ENCODE data around the gene BHMT2. TPM values are rescaled to one million over a fixed set of nuclear protein-coding genes. Genes with fewer than 3 reads are reported as not detected.

BHMT2 gene
- total RNA-seq, 1 donor from 2014 or later = not detected

DNA sequence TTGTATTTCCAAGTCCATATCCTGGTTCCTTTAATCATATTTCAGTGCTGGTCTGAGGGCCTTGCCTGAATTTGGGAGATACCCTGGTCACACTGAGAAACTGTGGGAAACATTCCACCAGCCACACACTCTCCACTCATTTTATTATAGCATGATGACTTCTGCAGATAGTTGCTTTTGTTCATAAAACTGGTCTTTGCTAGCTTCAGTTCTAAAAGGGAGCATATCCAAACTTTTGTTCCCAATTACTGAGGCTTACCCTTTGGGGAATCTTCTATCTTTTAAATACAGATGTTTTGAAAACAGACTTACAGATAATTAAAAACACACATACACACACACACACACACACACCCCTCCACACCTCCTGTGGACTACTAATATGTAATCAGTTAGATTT, 21.1 kb upstream of the BHMT2 start:
- no peaks in the 10 kb centered on the region for H3K36me3 Mint-ChIP-seq
- Histone ChIP-seq H3K36me3 (no peaks in the 10 kb centered on the region), H3K9ac (no peak overlapping the region), H3K27me3 (no peaks in the 10 kb centered on the region), H4K20me1 (ENCODE audit: low read depth) (no peaks in the 10 kb centered on the region), H3K79me2 (ENCODE audit: low read depth) (no peaks in the 10 kb centered on the region), H3K9me3 (ENCODE audit: low read depth) (no peaks in the 10 kb centered on the region), H3K4me2 (no peak overlapping the region), H3F3A (ENCODE audit: low read depth) (no peaks in the 10 kb centered on the region), H3K27ac (no peak overlapping the region), H3K4me1 (peaks cover 7% of the 10 kb centered on the region), H2AFZ (replicated peaks) (peak overlapping the region; percentile 46), H3K4me3 (no peak overlapping the region)
- no peaks in the 10 kb centered on the region for H3K4me1 Mint-ChIP-seq
- peaks cover 14% of the 10 kb centered on the region for H3K9me3 Mint-ChIP-seq
- TF ChIP-seq, protein P1, sequence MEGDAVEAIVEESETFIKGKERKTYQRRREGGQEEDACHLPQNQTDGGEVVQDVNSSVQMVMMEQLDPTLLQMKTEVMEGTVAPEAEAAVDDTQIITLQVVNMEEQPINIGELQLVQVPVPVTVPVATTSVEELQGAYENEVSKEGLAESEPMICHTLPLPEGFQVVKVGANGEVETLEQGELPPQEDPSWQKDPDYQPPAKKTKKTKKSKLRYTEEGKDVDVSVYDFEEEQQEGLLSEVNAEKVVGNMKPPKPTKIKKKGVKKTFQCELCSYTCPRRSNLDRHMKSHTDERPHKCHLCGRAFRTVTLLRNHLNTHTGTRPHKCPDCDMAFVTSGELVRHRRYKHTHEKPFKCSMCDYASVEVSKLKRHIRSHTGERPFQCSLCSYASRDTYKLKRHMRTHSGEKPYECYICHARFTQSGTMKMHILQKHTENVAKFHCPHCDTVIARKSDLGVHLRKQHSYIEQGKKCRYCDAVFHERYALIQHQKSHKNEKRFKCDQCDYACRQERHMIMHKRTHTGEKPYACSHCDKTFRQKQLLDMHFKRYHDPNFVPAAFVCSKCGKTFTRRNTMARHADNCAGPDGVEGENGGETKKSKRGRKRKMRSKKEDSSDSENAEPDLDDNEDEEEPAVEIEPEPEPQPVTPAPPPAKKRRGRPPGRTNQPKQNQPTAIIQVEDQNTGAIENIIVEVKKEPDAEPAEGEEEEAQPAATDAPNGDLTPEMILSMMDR (IDR thresholded peaks at IDR 0.05) = no peak
- no peak for TF ChIP-seq EZH2 (IDR thresholded peaks at IDR 0.05)
- TF ChIP-seq EZH2phosphoT487 (IDR thresholded peaks at IDR 0.05) = no peak
- H3K4me3 Mint-ChIP-seq = no peak overlapping the region
- H3K27me3 Mint-ChIP-seq (ENCODE audit: insufficient read depth, low read depth) = no peaks in the 10 kb centered on the region
- no peak overlapping the region for H3K27ac Mint-ChIP-seq
- DNase-seq (ENCODE audit: low spot score) = no peak

DNA sequence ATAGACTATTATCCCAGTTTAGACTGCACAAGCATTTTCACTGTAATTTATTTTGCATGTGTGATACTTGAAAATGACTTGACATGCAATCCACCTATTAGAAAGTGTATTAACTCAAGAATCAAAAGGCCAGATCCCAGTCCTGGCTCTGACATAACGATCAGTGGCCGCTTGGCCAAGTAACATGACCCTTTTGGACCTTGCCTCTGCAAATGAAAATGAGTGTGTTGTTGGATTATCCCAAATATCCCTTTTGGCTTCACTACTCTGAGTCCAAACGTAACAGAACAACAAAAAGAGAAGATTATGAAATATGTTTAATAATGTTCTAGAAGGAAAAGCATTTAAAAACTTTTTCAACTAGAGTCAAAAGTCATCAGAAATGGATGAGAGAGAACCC, 19.1 kb upstream of the BHMT2 start:
- Histone ChIP-seq H3K27ac (no peak overlapping the region), H4K20me1 (ENCODE audit: low read depth) (no peaks in the 10 kb centered on the region), H3K79me2 (ENCODE audit: low read depth) (no peaks in the 10 kb centered on the region), H2AFZ (replicated peaks) (no peak overlapping the region), H3F3A (ENCODE audit: low read depth) (peaks cover 16% of the 10 kb centered on the region), H3K9ac (no peak overlapping the region), H3K4me2 (no peak overlapping the region), H3K9me3 (ENCODE audit: low read depth) (no peaks in the 10 kb centered on the region), H3K36me3 (no peaks in the 10 kb centered on the region), H3K4me1 (peaks cover 27% of the 10 kb centered on the region), H3K27me3 (no peaks in the 10 kb centered on the region), H3K4me3 (no peak overlapping the region)
- no peak overlapping the region for H3K4me3 Mint-ChIP-seq
- no peaks in the 10 kb centered on the region for H3K27me3 Mint-ChIP-seq (ENCODE audit: insufficient read depth, low read depth)
- no peak overlapping the region for H3K27ac Mint-ChIP-seq
- no peaks in the 10 kb centered on the region for H3K36me3 Mint-ChIP-seq
- H3K4me1 Mint-ChIP-seq = peaks cover 16% of the 10 kb centered on the region
- H3K9me3 Mint-ChIP-seq = peaks cover 14% of the 10 kb centered on the region
- no peak for TF ChIP-seq EZH2 (IDR thresholded peaks at IDR 0.05)
- TF ChIP-seq, protein P1 (IDR thresholded peaks at IDR 0.05) = no peak
- TF ChIP-seq EZH2phosphoT487 (IDR thresholded peaks at IDR 0.05) = no peak
- DNase-seq (ENCODE audit: low spot score) = no peak

DNA sequence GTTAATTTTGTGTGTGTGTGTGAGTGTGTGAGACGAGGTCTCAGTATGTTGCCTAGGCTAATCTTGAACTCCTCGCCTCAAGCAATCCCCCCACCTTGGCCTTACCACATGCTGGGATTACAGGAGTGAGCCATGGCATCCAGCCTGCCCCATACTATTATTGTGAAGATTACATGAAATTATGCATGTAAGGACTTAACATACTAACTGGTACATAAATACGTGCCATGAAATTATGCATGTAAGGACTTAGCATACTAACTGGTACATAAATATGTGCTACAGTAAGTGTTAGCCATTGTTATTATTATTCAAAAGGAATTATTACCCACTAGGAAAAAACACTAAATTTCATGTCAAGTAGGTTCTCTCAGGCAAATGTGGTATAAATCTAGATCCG, 16.2 kb upstream of the BHMT2 start:
- Histone ChIP-seq H3K27ac (no peak overlapping the region), H3K79me2 (ENCODE audit: low read depth) (no peaks in the 10 kb centered on the region), H3F3A (ENCODE audit: low read depth) (peaks cover 19% of the 10 kb centered on the region), H2AFZ (replicated peaks) (no peak overlapping the region), H4K20me1 (ENCODE audit: low read depth) (no peaks in the 10 kb centered on the region), H3K9me3 (ENCODE audit: low read depth) (no peaks in the 10 kb centered on the region), H3K27me3 (no peaks in the 10 kb centered on the region), H3K9ac (no peak overlapping the region), H3K4me1 (peaks cover 30% of the 10 kb centered on the region), H3K36me3 (no peaks in the 10 kb centered on the region), H3K4me2 (no peak overlapping the region), H3K4me3 (no peak overlapping the region)
- peaks cover 16% of the 10 kb centered on the region for H3K9me3 Mint-ChIP-seq
- H3K27ac Mint-ChIP-seq = no peak overlapping the region
- DNase-seq (ENCODE audit: low spot score) = no peak
- no peaks in the 10 kb centered on the region for H3K27me3 Mint-ChIP-seq (ENCODE audit: insufficient read depth, low read depth)
- H3K4me3 Mint-ChIP-seq = no peak overlapping the region
- H3K36me3 Mint-ChIP-seq = no peaks in the 10 kb centered on the region
- TF ChIP-seq EZH2 (IDR thresholded peaks at IDR 0.05) (no peak), EZH2phosphoT487 (IDR thresholded peaks at IDR 0.05) (no peak)
- TF ChIP-seq, protein P1 (IDR thresholded peaks at IDR 0.05) = no peak
- H3K4me1 Mint-ChIP-seq = peaks cover 21% of the 10 kb centered on the region
